HG02884 (cell line): ENCODE measurements around the gene CLUH.
"Not testable (repeated sequence)": the region's sequence is repeated elsewhere in the genome, so short reads cannot be mapped to it uniquely, and the experiment has no call there.

Experiments
- ATAC-seq: cut with Tn5 transposase; IDR thresholded peaks from one replicate; pipeline ENCODE4 v1.9.1; 2021; ENCODE audit warnings: mild to moderate bottlenecking, moderate library complexity; ENCODE audit not compliant: unreplicated experiment

Gene CLUH

DNA sequence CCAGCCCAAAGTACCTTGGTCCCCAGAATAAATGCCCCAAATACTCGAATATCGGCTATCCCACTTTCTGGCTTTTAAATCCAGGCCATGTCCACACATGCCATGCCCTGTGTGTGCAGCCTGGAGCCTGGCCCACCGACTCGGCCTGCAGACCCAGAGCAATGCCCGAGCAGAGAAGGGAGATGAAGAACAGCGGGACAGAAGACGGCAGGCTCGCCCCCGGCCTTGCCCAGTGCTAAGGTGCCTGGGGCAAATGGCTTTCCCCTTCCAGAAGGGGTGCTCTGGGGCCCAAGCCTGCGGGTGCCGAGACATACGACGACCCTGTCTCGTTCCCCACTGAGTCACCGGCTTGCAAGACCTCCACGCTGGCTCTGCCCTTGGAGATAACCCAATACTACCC is 8.0 kb downstream of the CLUH start:
- ATAC-seq = no peak

DNA sequence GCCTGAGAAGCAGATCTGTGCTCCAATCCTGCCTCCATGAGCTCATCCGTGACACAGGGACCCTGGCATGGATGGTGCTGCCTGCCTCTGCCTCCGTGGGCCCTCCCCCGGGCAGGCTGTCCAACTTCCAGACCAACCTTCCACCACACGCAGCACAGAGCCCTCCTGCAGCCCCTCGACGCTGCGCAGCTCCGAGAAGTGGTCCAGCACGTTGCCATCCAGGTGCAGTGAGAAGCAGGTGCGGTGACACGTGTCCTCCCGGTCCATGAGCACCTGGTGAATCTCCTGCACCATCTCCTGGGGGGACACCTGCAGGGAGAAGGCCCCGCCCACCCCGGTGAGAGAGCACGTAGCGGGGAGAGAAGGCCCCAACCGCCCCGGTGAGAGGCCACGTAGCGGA is 8.4 kb downstream of the CLUH start:
- no peak for ATAC-seq

- ATAC-seq = no peak
Measured at GRCh38 chr17:2701996-2702741, 9.4 kb downstream of the CLUH start.

- no peak for ATAC-seq
Measured at GRCh38 chr17:2701161-2701995, 10.2 kb downstream of the CLUH start.

- no peak for ATAC-seq
Measured at GRCh38 chr17:2700491-2701141, 10.9 kb downstream of the CLUH start.

DNA sequence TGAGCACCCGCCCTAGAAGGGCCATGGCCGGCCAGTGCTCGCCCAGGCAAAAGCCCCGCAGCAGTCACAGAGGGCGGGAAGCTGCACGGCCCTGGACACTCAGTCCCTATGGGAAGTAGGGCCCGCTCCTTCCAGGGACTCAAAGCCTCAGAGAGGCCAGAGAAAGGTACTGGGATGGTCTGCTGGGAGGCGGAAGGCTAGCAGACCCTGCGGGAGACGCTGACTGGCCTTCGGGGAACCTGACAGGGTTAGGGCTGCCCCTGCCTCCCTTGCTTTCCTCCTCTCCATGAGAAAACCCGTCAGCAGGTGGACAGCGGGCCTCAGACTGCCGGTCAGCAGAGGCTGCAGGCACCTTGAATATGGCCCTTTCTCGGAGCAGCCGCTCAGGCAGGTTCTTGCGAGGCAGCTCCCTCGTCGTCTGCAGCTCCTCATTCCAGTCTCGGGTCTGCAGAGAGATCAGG is 11.5 kb downstream of the CLUH start:
- no peak for ATAC-seq

GRCh38 chr17:2699216-2699805 is 12.3 kb downstream of the CLUH start:
- not testable (repeated sequence) for ATAC-seq

GRCh38 chr17:2697611-2698162 is 13.9 kb downstream of the CLUH start:
- ATAC-seq = no peak

DNA sequence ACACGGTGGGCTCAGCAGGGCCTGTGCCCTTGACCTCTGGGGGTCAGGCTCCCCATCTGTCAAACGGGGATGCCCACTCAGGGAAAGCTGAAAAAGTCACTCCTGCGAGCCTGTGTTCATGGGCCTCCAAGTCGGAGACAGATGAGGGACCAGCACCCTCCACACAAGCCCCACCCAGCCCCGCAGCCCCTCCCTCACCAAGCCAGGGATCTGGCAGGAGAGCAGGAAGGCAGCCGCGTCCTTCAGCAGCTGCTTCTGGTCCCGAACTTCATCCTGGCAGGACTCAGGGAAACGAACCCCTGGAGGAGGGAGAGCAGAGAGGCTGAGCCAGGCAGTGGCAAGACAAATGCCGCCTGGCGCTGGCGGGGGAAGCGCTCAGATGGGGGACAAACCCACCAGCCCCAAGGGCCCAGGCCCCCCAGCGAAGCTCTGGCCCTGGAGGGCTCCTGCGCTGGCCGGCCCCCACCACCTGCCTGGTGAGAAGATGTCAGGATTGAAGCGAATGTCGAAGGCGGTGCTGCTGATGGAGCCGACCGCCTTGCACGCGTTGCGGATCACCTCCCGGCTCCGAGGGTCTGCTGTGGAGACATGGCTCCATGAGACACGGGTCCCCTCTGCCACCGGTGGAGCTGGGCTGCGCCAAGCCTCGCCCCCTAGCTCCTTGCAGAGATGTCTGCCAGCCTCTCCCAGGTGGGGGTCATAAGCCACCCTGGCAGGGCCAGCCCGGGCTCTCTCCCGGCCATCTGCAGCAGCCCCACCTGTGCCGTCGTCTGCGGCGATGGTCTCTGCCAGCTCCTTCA is 15.4 kb downstream of the CLUH start:
- no peak for ATAC-seq

GRCh38 chr17:2695243-2695960 is 16.2 kb downstream of the CLUH start:
- no peak for ATAC-seq

GRCh38 chr17:2694381-2695242 is 17.0 kb downstream of the CLUH start:
- no peak for ATAC-seq

- no peak for ATAC-seq
Measured at GRCh38 chr17:2693561-2694380, 17.8 kb downstream of the CLUH start.

DNA sequence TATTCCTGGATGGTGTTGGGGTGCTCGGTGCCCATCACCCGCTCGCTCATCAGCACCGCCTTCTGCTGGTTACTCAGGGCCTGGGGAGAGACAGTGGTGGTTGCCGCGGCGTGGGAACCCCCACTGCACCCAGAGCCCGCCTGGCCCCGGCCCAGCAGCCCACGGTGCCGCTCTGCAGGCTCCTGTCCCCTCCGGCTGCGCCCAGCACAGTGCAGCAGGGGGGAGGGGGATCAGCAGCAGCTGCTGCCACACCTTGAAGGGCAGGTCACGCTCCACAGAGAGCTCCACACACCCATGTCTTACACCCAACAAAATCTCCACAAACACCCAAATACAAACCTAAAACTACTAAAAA is 18.8 kb downstream of the CLUH start:
- no peak for ATAC-seq

GRCh38 chr17:2691965-2692780 is 19.4 kb downstream of the CLUH start:
- no peak for ATAC-seq

DNA sequence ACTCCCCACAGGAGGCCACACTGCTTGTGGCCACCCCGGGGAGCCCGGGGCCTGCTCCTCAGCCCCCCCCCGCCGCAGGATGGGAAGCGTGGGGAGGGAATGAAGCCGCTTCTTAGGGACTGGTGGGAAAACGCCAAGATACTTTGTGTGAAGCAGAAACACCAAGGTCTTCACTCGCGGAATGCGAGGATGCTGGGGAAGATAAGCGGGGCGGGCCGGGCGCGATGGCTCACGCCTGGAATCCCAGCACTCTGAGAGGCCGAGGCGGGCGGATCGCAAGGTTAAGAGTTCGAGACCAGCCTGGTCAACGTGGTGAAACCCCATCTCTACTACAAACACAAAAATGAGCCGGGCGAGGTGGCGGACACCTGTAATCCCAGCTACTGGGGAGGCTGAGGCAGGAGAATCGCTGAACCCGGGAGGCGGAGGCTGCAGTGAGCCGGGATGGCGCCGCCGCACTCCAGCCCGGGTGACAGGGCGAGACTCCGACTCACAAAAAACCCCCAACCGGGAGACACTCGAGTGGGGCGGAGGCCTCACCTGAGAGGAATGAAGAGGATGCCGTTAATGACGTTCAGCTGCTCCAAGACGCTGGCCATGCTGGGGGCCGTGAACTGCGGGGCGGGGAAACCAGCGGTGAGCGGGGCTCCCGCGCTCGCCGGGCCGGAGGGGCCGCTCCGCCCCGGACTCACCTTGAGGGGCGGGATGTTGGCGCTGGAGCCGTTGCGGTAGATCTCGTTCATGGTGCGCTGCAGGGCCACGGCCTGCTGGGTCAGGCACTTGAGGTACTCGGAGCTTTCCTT is 20.3 kb downstream of the CLUH start:
- no peak for ATAC-seq
